ENCODE data around the gene CBFA2T3. TPM values are rescaled to one million over a fixed set of nuclear protein-coding genes. Genes with fewer than 3 reads are reported as not detected.

Gene CBFA2T3
- total RNA-seq, result not detected in 2 replicates

DNA sequence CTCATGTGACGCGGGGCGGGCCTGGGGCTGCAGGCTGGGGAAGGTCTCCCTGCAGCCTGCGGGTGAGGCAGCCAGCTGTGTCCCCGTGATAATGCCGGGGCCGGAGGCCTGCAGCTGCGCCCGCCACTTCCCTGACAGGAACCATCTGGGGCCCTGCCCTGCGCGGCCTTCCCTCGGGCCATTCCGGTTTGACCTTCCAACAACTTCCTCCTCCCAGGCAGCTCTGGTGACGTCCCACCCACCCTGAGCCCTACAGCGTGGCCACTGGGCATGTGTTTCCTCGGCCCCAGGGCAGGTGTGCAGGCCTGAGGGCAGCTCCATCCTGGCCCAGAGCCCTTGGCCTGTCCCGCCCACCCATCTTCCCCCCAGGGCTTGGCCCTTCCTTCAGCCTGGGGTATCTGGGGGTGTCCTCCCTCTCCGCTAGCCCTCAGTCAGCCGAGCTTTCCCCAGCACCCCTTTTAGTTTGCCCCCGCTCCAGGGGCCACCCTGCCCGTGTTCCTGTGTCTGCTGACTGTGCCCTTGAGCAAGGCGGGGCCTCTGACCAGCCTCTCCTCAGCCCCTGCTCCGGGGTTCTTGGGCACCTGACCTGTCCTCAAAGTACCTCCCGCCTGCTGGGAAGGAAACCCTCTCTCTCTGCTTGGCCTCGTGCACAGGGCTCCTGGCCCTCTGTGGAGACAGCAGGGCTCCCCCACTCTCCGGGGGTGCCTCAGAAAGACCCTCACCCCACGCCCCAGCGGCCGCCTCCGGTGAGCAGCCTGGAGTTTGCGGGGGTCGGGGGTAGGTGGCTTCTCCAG lies at the start of gene CBFA2T3:
TSS of gene CBFA2T3 (minus strand) at position 190 of the 794 bp plus-strand sequence. CDS start 400 bp downstream, outside the sequence.

DNA sequence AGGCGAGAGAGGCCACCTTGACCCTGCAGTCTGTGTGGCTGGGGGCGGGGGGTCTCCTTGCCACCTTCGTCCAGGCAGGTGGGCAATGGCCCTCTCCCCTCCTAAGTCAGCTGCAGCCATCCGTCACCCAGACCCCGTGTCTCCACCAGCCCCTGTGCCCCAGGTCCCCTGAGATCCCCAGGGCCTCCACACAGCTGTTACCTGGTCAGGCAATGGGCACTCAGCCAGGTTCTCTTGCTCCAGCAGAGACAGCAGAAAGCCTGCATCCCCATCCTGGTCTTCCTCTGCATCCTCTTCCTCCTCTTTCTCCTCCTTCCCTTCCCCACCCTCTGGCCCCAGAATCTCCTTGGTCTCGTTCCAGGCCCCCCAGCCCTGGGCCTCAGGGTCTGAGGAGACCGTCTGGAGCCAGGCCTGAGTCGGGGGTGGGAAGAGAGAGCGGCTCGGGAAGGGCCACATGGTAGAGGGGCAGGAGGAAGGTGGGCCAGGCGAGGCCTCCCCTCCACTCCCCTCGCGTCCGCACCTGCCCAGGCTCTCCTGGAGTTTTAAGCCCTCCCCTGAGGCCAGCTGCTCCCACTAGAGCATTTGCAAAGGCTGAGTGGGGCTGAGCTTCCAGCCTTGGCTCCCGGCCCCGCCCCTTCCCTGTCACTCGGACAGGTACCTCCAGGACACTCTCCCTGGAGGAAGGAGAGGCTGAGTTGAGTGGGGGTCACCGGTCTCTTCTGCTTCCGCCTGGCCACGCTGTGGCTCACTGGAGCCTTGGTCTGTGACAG lies 110.7 kb downstream of the CBFA2T3 start, which contains the start of gene PABPN1L:
TSS of gene PABPN1L (minus strand) at position 510 of the 770 bp plus-strand sequence. CDS start at position 456, 54 bp downstream.

DNA sequence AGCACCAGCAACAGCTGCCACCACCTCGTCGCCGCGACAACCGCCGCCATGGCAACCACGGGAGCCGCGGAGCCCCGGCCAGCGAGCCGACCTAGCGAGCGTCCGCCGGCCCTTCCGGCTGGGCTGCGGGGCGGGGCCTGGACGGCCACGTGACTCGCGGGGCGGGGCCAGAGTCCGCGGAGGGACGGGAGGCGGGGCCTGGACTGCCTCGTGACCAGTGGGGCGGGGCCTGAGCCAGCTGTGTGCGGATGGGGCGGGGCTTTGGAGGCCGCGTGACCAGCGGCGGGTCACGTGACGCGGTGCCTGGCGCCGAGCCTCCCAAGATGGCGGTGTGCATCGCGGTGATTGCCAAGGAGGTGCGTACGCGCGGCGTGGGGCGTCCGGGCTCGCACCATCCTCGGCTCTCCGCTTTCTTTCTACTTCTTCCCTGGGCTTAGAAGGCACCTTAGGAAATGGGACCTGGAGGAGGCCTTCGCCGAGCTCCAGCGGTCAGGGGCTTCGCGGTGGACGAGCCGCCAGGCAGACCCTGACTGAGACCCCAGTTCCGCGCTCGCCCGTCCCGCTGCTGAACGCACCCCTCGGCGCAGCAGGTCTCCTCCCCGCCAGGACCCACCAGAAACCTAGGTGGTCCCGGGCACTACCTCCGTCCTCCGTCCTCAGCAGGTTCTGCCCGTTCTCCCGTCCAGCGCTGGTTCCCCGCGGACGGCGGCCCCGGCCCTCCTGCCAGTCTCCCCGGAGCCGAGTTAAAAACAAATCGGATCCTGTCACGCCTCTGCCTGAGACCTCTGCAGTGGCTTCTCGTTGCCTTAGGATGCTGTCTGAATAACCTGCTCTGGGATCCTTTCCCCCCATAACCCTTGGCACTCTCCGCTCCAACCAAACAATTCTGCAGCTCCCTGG lies 119.9 kb downstream of the CBFA2T3 start, which contains the start of the genes GALNS and TRAPPC2L:
TSS of gene GALNS (minus strand) at position 120 of the 900 bp plus-strand sequence. CDS start at position 50, 70 bp downstream.
TSS of gene TRAPPC2L (plus strand) at position 300 of the 900 bp plus-strand sequence. CDS start at position 324, 24 bp downstream.

Other genes with a start within 250 kb of the CBFA2T3 start
- 161 and 182 TPM in 2 replicates for gene PIEZO1, start 192.0 kb downstream of the CBFA2T3 start, total RNA-seq
- 64.8 and 67.1 TPM in 2 replicates for gene CDT1, start 173.4 kb downstream of the CBFA2T3 start, total RNA-seq
- 237 and 254 TPM in 2 replicates for gene APRT, start 165.3 kb downstream of the CBFA2T3 start, total RNA-seq
- gene GALNS, start 120.3 kb downstream of the CBFA2T3 start, total RNA-seq, result 21.6 and 21.7 TPM in 2 replicates
- 40.2 and 53.4 TPM in 2 replicates for gene TRAPPC2L, start 120.1 kb downstream of the CBFA2T3 start, total RNA-seq
- not detected in 2 replicates for gene PABPN1L, start 110.5 kb downstream of the CBFA2T3 start, total RNA-seq
- 21.3 and 33.6 TPM in 2 replicates for gene ACSF3, start 116.6 kb upstream of the CBFA2T3 start, total RNA-seq
- gene CDH15, start 194.5 kb upstream of the CBFA2T3 start, total RNA-seq, result 0.30 TPM in 1 of 2 replicates, not detected in the other
- gene SLC22A31, start 223.3 kb upstream of the CBFA2T3 start, total RNA-seq, result 0.45 and 1.7 TPM in 2 replicates
- gene ZNF778, start 240.5 kb upstream of the CBFA2T3 start, total RNA-seq, result 1.3 and 3.0 TPM in 2 replicates